IPS-18a (cell line): ENCODE results near the gene NF1.
"Not testable (repeated sequence)": the region's sequence is repeated elsewhere in the genome, so short reads cannot be mapped to it uniquely, and the experiment has no call there.

Experiments
- H3K27ac ChIP-seq: one replicate; pipeline ENCODE4 v1.5.1; 2013; ENCODE audit warnings: low read length
- H3K27me3 ChIP-seq: one replicate; pipeline ENCODE4 v1.6.1; 2013; ENCODE audit warnings: mild to moderate bottlenecking, low read length; ENCODE audit not compliant: control insufficient read depth, insufficient read depth
- H3K36me3 ChIP-seq: one replicate; pipeline ENCODE4 v1.6.1; 2013; ENCODE audit warnings: low read depth, low read length; ENCODE audit not compliant: control insufficient read depth
- H3K4me1 ChIP-seq: one replicate; pipeline ENCODE4 v1.6.1; 2013; ENCODE audit warnings: low read depth, low read length; ENCODE audit not compliant: control insufficient read depth
- H3K4me3 ChIP-seq: one replicate; pipeline ENCODE4 v1.5.1; 2013; ENCODE audit warnings: low read length
- H3K9ac ChIP-seq: one replicate; pipeline ENCODE4 v1.6.1; 2013; ENCODE audit warnings: mild to moderate bottlenecking, low read length, moderate library complexity
- H3K9me3 ChIP-seq: one replicate; pipeline ENCODE4 v1.6.1; 2013; ENCODE audit warnings: low read depth, low read length; ENCODE audit not compliant: control insufficient read depth

NF1 gene

DNA sequence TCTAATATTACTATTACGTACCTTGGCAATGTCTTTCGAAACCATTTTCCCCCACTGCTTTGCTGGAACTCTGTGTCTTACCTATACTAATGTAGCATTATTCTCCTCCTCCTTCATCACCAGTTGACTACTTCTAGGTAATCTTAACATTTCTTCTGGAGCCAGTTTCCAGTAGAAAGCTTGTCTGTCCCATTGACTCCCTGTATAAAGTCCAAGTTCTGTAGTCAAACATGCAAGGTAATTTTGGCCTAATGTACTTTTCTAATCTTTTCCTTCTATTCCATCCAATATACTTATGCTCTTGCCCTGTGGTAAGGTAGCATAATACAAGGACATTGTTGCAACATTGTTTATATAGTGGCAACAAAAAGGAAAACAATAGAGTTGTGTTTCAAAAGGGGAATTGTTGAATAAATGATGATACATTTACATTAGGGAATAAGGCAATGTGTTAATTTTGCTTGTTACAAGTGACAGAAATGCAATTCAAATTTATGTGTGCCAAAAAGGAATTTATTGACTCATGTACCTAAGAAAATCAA is 174.3 kb downstream of the NF1 start:
- Histone ChIP-seq H3K36me3 (peaks cover 8% of the 10 kb centered on the region), H3K9ac (no peak overlapping the region), H3K27ac (no peak overlapping the region), H3K9me3 (no peaks in the 10 kb centered on the region), H3K4me3 (no peak overlapping the region), H3K4me1 (peaks cover 6% of the 10 kb centered on the region), H3K27me3 (no peaks in the 10 kb centered on the region)

DNA sequence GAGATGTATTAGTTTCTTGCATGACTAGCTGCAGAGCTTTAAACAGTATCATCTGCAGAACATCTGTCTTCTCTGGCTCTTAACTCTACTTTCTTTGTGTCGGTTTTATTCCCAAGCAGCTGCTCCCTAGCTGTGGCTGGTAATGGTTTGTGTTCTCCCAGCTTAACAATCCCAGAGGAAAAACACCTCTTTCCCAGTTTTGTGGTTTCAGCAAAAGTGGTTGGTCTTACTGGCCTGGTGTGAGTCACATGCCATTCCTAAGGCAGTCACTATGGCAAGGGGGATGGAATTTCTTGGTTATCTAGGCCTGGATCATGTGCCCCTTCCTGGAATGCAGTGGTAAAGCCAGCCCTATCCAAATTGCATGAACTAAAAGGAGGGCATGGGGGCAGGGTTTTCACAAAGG is 174.8 kb downstream of the NF1 start:
- Histone ChIP-seq H3K27me3 (no peaks in the 10 kb centered on the region), H3K9me3 (no peaks in the 10 kb centered on the region), H3K4me1 (peaks cover 6% of the 10 kb centered on the region), H3K36me3 (peaks cover 8% of the 10 kb centered on the region), H3K27ac (no peak overlapping the region), H3K9ac (no peak overlapping the region), H3K4me3 (no peak overlapping the region)

DNA sequence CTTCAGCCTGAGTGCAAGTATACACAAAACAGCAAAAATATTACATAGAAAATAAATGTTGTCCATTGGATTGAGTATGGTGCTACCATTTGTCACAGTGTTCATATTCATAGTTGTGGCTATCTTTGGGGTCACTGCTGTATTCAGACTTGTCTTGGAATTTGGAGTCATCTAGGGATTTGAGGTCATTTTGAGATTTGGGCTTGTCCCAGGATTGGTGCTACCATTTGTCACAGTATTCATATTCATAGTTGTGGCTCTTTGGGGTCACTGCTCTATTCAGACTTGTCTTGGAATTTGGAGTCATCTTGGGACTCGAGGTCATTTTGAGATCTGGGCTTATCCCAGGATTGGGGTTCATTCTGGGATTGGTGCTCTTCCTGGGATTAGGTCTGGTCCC is 177.5 kb downstream of the NF1 start:
- Histone ChIP-seq H3K9ac (no peak overlapping the region), H3K36me3 (peaks cover 8% of the 10 kb centered on the region), H3K4me1 (peaks cover 6% of the 10 kb centered on the region), H3K27ac (no peak overlapping the region), H3K4me3 (no peak overlapping the region), H3K9me3 (no peaks in the 10 kb centered on the region), H3K27me3 (no peaks in the 10 kb centered on the region)

DNA sequence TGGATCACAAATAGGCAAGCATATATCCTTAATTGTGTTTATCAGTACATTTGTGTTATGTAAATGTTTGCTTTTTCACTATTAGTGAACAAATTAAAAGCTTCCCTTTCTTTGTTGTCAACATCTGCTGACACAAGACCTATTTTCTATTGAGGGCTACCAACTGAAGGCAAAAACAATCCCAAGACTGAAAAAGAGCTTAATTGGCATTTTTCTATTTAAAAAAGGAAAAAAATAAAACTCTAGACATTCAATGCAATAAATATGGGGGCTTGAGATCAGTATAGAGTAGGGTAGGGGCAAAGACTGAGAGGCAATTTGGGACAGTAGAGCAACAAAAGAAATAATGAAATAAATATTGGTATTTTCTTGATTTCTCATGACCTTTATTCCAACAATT is 178.0 kb downstream of the NF1 start:
- Histone ChIP-seq H3K36me3 (peaks cover 2% of the 10 kb centered on the region), H3K27me3 (no peaks in the 10 kb centered on the region), H3K9ac (no peak overlapping the region), H3K9me3 (no peaks in the 10 kb centered on the region), H3K4me3 (no peak overlapping the region), H3K4me1 (peaks cover 6% of the 10 kb centered on the region), H3K27ac (no peak overlapping the region)

DNA sequence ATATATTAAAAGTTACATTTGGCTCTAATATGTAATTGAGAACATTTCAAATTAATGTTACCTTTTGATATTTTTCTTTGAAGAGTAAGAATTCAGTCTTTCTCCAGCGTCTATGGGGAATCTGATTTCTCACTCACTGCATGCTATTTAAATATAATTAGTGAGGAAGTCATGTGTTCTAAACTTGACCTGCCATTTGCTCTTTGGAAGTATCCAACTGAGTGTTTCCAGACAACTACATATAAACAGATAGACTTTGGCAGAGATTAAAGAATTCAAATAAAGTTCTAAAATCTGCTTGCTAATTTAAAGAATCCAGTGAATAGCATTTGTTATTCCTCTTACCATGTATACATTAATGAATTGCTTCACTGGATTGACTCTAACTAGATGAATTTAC is 178.7 kb downstream of the NF1 start:
- Histone ChIP-seq H3K27me3 (no peaks in the 10 kb centered on the region), H3K36me3 (no peaks in the 10 kb centered on the region), H3K4me1 (peaks cover 6% of the 10 kb centered on the region), H3K9me3 (no peaks in the 10 kb centered on the region), H3K9ac (no peak overlapping the region), H3K27ac (no peak overlapping the region), H3K4me3 (no peak overlapping the region)

DNA sequence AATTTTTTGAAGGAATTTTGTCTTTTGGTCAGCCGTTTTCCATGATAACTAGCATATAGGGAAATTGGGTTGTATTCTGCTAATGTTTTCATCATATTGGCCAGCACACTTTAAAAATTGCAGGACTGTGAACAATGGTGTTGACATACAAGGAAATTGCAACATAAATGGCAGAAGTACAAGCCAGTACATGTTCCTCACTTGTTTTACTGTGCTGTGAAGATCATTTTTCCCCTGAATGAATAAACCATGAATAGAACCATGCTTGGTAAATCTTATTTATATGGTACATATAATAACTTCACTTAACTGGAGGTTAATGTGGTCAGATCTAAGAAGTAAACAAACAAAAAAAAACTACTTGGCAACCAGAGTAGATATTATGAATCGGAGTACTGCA is 179.5 kb downstream of the NF1 start:
- Histone ChIP-seq H3K27ac (no peak overlapping the region), H3K9me3 (no peaks in the 10 kb centered on the region), H3K36me3 (no peaks in the 10 kb centered on the region), H3K4me1 (peaks cover 9% of the 10 kb centered on the region), H3K9ac (no peak overlapping the region), H3K27me3 (no peaks in the 10 kb centered on the region), H3K4me3 (no peak overlapping the region)

DNA sequence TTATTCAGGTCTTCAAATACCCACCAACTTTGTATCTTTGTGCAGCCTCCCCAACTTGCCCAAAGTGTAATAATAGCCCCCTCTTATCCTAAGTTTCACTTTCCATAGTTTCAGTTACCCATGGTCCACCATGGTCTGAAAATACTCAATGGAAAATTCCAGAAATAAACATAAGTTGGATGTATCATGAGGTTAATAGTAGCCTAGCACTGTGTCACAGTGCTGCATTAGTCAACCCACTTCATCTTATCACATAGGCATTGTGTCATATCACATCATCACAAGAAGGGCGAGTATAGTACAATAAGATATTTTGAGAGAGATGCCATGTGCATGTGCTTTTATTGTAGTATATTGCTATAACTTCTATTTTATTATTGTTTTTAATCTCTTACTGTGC is 180.3 kb downstream of the NF1 start:
- no peaks in the 10 kb centered on the region for H3K27me3 ChIP-seq
- no peak overlapping the region for H3K27ac ChIP-seq
- no peak overlapping the region for H3K9ac ChIP-seq
- H3K4me3 ChIP-seq = no peak overlapping the region
- H3K4me1 ChIP-seq = peaks cover 12% of the 10 kb centered on the region
- no peaks in the 10 kb centered on the region for H3K36me3 ChIP-seq
- H3K9me3 ChIP-seq = no peaks in the 10 kb centered on the region

DNA sequence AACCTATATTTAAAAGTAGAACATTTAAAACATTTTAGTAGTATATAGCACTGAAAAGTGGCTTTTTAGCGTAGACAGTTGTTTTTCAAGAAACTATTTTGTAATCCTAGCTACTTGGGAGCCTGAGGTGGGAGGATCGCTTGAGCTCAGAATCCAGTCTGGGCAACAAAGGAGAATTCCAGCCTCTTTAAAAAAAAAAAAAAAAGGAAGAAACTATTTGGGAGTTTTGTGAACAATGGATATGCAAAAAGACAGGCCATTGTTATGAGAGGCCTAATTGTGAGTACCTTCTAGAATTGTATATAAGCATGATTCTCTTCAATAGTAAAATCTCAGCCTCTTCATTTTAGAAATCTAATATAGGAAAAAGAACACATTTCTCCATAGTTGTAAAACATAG is 184.6 kb downstream of the NF1 start:
- Histone ChIP-seq H3K27me3 (no peaks in the 10 kb centered on the region), H3K4me1 (peaks cover 12% of the 10 kb centered on the region), H3K9ac (no peak overlapping the region), H3K36me3 (peaks cover 4% of the 10 kb centered on the region), H3K27ac (no peak overlapping the region), H3K9me3 (no peaks in the 10 kb centered on the region), H3K4me3 (no peak overlapping the region)

DNA sequence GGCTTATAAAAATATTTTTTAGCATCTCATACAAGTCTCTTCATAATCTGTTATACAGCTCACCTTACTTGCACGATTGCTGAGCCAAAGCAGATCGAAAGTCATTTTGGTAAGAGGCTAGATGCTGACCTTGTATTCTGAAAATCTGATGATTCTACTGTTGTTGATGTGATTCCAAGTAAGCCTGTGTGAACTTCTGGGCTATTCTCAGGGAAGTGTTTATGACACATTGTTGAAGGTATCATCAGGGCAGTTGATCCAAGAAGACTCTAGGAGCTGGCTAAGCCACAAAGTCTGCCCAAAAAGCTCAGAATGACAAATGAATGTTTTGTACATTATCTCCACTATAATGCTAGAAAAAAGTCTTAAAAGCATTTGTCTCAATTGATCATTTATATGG is 186.3 kb downstream of the NF1 start:
- Histone ChIP-seq H3K9me3 (no peaks in the 10 kb centered on the region), H3K4me3 (no peak overlapping the region), H3K27ac (no peak overlapping the region), H3K36me3 (peaks cover 4% of the 10 kb centered on the region), H3K9ac (no peak overlapping the region), H3K4me1 (peaks cover 12% of the 10 kb centered on the region), H3K27me3 (no peaks in the 10 kb centered on the region)

DNA sequence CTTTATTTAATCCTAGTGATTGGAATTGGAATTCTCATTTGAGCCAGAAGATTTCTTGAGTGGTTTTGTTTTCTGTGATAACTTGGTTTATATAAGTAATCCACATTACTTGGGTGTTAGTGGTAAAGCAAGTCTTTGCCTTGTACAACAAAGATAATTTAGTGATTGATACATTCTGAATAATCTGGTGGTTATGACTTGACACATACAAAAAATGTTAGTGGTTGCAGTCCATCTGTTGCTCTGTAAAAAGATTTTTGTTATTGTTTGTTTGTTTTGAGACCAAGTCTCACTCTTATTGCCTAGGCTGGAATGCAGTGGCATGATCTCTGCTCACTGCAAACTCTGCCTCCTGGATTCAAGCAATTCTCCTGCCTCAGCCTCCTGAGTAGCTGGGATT is 189.1 kb downstream of the NF1 start:
- no peaks in the 10 kb centered on the region for H3K9me3 ChIP-seq
- H3K9ac ChIP-seq = no peak overlapping the region
- no peaks in the 10 kb centered on the region for H3K27me3 ChIP-seq
- H3K27ac ChIP-seq = no peak overlapping the region
- H3K4me3 ChIP-seq = no peak overlapping the region
- H3K36me3 ChIP-seq = peaks cover 4% of the 10 kb centered on the region
- peaks cover 11% of the 10 kb centered on the region for H3K4me1 ChIP-seq

DNA sequence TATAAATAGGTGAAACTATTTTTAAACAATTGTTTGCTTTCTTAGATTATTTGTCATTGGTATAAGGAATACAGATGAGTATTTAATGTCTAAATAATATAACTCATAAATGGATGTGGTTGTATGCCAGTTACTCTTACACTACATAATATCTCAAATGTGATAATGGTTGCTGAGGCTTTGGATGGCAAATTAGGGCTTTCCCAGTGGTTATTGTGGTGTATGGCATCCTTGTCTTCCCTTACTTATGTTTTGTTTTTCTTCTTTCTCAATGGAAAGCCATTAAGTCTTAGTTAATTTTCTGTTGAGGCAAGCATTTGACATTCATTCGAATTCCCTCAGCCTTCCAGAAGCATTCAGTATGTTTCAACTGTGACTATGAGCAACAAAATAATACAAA is 191.8 kb downstream of the NF1 start:
- Histone ChIP-seq H3K9ac (no peak overlapping the region), H3K36me3 (no peaks in the 10 kb centered on the region), H3K4me3 (no peak overlapping the region), H3K4me1 (no peaks in the 10 kb centered on the region), H3K9me3 (no peaks in the 10 kb centered on the region), H3K27ac (no peak overlapping the region), H3K27me3 (no peaks in the 10 kb centered on the region)

DNA sequence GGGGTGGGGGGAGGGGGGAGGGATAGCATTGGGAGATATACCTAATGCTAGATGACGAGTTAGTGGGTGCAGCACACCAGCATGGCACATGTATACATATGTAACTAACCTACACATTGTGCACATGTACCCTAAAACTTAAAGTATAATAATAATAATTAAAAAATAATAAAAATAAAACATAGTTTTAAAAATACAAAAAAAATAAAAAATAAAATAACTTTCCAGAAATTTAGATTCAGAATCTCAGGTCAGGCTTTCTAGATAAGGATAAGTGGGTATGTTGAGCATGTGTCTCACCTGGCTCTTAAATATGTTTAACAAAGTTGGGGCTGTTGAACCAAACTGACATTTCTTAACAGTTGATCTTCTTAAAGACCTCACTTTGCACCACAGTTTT is 193.2 kb downstream of the NF1 start:
- not testable (repeated sequence) for H3K27ac ChIP-seq

More for the DNA sequence above, 193.2 kb downstream of the NF1 start:
- H3K9ac ChIP-seq, H3K9me3 ChIP-seq, H3K36me3 ChIP-seq, H3K27me3 ChIP-seq, H3K4me3 ChIP-seq, H3K4me1 ChIP-seq: not testable (repeated sequence)
